SK-N-SH (cell line): ENCODE results near the gene CA6.

Experiments
- CHD2 ChIP-seq: fragments of 150-350 bp; IDR thresholded peaks from 2 replicates; pipeline ENCODE4 v1.6.1; 2018; ENCODE audit warnings: low read length; ENCODE audit not compliant: partially characterized antibody
- ELF1 ChIP-seq: IDR thresholded peaks from 2 replicates; pipeline ENCODE4 v1.4.0; 2012
- EP300 ChIP-seq, 2 experiments: IDR thresholded peaks; 2 replicates each; pipeline versions ENCODE4 v1.4.0 to v1.6.1; 2012; ENCODE audit warnings: borderline replicate concordance in 1 of 2, low read depth in 1 of 2, low read length in 1 of 2
- EZH2phosphoT487 ChIP-seq: fragments of 200-600 bp; sonication (generic); IDR thresholded peaks from 2 replicates; pipeline ENCODE4 v1.6.1; 2017; ENCODE audit warnings: low read depth, mixed run types, mild to moderate bottlenecking, antibody characterized with exemption, moderate library complexity, borderline replicate concordance
- FOXJ3 ChIP-seq: sonication (generic); formaldehyde crosslinking; IDR thresholded peaks from 2 replicates; pipeline ENCODE4 v1.5.1; 2020; ENCODE audit warnings: mild to moderate bottlenecking, missing genetic modification reagents
- POLR2AphosphoS5 ChIP-seq: IDR thresholded peaks from 2 replicates; pipeline ENCODE4 v1.6.1; 2012; ENCODE audit warnings: low read depth, low read length
- RAD21 ChIP-seq: IDR thresholded peaks from 2 replicates; pipeline ENCODE4 v1.6.1; 2012; ENCODE audit warnings: mild to moderate bottlenecking, low read length
- SIN3A ChIP-seq: IDR thresholded peaks from 2 replicates; pipeline ENCODE4 v1.6.1; 2012; ENCODE audit warnings: low read depth, mild to moderate bottlenecking, low read length, moderate library complexity, borderline replicate concordance
- TAF1 ChIP-seq: IDR thresholded peaks from 2 replicates; pipeline ENCODE4 v1.6.1; 2012; ENCODE audit warnings: low read depth, mild to moderate bottlenecking, low read length, moderate library complexity, borderline replicate concordance
- TCF12 ChIP-seq: IDR thresholded peaks from 2 replicates; pipeline ENCODE4 v1.4.0; 2012
- TF ChIP-seq, protein P1 (sequence below): fragments of 200-600 bp; sonication (generic); IDR thresholded peaks from 2 replicates; pipeline ENCODE4 v1.6.1; 2017; ENCODE audit warnings: antibody characterized with exemption, mild to moderate bottlenecking, moderate library complexity

DNA sequence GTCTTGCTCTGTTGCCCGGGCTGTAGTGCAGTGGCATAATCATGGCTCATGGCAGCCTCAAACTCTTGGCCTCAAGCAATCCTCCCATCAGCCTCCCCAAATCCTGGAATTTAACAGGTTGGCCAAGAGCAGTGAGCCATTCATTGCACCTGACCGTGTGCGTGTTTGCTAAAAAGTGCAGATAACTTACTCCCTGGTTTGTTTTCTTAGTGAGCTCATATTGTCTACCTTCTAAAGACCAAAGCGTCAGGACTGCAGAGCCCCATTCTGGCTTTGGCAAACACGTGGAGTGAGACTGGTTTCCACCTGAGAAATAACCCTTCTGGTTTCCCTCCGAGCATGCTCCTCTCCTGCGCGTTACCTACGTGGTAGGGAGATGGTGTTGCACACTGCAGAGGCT is 32.2 kb upstream of the CA6 start:
- TF ChIP-seq, protein P1, sequence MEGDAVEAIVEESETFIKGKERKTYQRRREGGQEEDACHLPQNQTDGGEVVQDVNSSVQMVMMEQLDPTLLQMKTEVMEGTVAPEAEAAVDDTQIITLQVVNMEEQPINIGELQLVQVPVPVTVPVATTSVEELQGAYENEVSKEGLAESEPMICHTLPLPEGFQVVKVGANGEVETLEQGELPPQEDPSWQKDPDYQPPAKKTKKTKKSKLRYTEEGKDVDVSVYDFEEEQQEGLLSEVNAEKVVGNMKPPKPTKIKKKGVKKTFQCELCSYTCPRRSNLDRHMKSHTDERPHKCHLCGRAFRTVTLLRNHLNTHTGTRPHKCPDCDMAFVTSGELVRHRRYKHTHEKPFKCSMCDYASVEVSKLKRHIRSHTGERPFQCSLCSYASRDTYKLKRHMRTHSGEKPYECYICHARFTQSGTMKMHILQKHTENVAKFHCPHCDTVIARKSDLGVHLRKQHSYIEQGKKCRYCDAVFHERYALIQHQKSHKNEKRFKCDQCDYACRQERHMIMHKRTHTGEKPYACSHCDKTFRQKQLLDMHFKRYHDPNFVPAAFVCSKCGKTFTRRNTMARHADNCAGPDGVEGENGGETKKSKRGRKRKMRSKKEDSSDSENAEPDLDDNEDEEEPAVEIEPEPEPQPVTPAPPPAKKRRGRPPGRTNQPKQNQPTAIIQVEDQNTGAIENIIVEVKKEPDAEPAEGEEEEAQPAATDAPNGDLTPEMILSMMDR = no peak
- no peak for TF ChIP-seq RAD21
- TF ChIP-seq CHD2 = no peak
- no peak for TF ChIP-seq POLR2AphosphoS5
- no peak for TF ChIP-seq TCF12
- no peak for TF ChIP-seq TAF1
- TF ChIP-seq FOXJ3 (CRISPR knock-in tag) = no peak
- no peak for TF ChIP-seq ELF1
- no peak for TF ChIP-seq EZH2phosphoT487
- no peak for TF ChIP-seq EP300 (IDR thresholded peaks at IDR 0.05; ENCODE audit: borderline replicate concordance in 1 of 2, low read depth in 1 of 2, low read length in 1 of 2)
- no peak for TF ChIP-seq SIN3A
